Heart right ventricle (tissue), 16 donors: ENCODE results near the gene LONRF3. TPM values are rescaled to one million over a fixed set of nuclear protein-coding genes. Genes with fewer than 3 reads are reported as not detected.
A peak's percentile ranks its signal among the peaks of the same experiment; 100 is the strongest.

Experiments
- ATAC-seq, 8 donors: fragments of 200-7000 bp; cut with Tn5 transposase; one replicate each; pipeline ENCODE4 v1.9.1; 2020; ENCODE audit warnings: mild to moderate bottlenecking in 8 of 8, moderate library complexity in 8 of 8, moderate number of reproducible peaks in 1 of 8
- DNase-seq, 2 donors: peaks; one replicate each; pipeline ENCODE4 v3.0.0-alpha.2; 2020
- H3K27ac ChIP-seq, 10 donors: fragments of 200-600 bp; sonication (generic) in 2 of 10; one replicate each; pipeline versions ENCODE4 v1.5.0 to v1.8.0; 2020 to 2022; ENCODE audit warnings: mild to moderate bottlenecking in 3 of 10
- H3K27me3 ChIP-seq, 7 donors: fragments of 200-600 bp; one replicate each; pipeline ENCODE4 v1.8.0; 2021 to 2022; ENCODE audit warnings: mild to moderate bottlenecking in 2 of 7
- H3K36me3 ChIP-seq, 9 donors: fragments of 200-600 bp; sonication (generic) in 1 of 9; one replicate each; pipeline versions ENCODE4 v1.5.0 to v1.8.0; 2020 to 2022; ENCODE audit warnings: mild to moderate bottlenecking in 2 of 9
- H3K4me1 ChIP-seq, 9 donors: fragments of 200-600 bp; sonication (generic) in 1 of 9; one replicate each; pipeline versions ENCODE4 v1.5.0 to v1.8.0; 2020 to 2022; ENCODE audit warnings: mild to moderate bottlenecking in 4 of 9
- H3K4me3 ChIP-seq, 10 donors: fragments of 200-600 bp; sonication (generic) in 2 of 10; one replicate each; pipeline versions ENCODE4 v1.5.0 to v1.8.0; 2020 to 2022; ENCODE audit warnings: mild to moderate bottlenecking in 7 of 10, moderate library complexity in 2 of 10
- H3K9me3 ChIP-seq, 11 donors: fragments of 200-600 bp in 10 of 11; sonication (generic) in 2 of 11; one replicate each; pipeline versions ENCODE4 v1.5.0 to v1.8.0; 2013 to 2022; ENCODE audit warnings: mild to moderate bottlenecking in 2 of 11, control low read depth in 1 of 11, moderate library complexity in 1 of 11
- WGBS, 2 donors: extraction: QIAGEN DNeasy Blood & Tissue Kit; methylation state at CpG; one replicate each; pipeline ENCODE4 v1.1.7; 2013; ENCODE audit warnings: inconsistent platforms in 1 of 2; 5-methylcytosine and 5-hydroxymethylcytosine counted together
- intact Hi-C, 10 donors: fragments of 100-400 bp; cut with DNase I; formaldehyde crosslinking; loops; one replicate each; pipeline versions ENCODE4 v1.11.1 to v1.14.2; 2022
- polyA plus RNA-seq, 2 donors: library from polyadenylated mRNA; stranded (reverse); fragments of 200-250 nt; gene quantifications; one replicate each; pipeline ENCODE4 v1.2.3, GENCODE V29; 2013
- total RNA-seq, 10 donors: library from RNA; stranded (reverse); fragmentation: NEBNext Ultra II Directional in 3 of 10; extraction: Animal tissue kit (Norgen Biotek cat#: 25700) in 3 of 10; gene quantifications; one replicate each; pipeline versions ENCODE4 v1.2.1 to v1.2.4, GENCODE V29; 2021 to 2023
- TF ChIP-seq, protein P1 (sequence below), 9 donors: fragments of 200-600 bp; sonication (generic) in 2 of 9; IDR thresholded peaks; one replicate each; pipeline versions ENCODE4 v1.5.0 to v1.8.0; 2021 to 2022; ENCODE audit warnings: antibody characterized with exemption in 9 of 9, mild to moderate bottlenecking in 5 of 9, moderate library complexity in 1 of 9
- donor health status: Arrhythmogenic right ventricular cardiomyopathy.
- donor health status: ischemic (EF 13 %, LVEDD 7.1; RV severe dilation, severe dysfunction).
- donor health status: healthy with polysubstance abuse.
- donor health status: DM: no; HTN: yes; CAD: no.
- donor health status: DM: no; HTN: no; CAD: no.
- donor health status: ischemic (EF 25% LVEDD 6.9; RV normal size, moderate dysfunction).
- donor health status: ischemic (EF 25% LVEDD 5.7; RV mildly dilated, moderate dysfunction).
- donor health status: healthy.
- donor health status: DM: yes; HTN: yes; CAD: no.
- donor health status: Ischemic cardiomyopathy.
- donor health status: ischemic (EF 35%, LVEDD 5.7; RV mildly dilated, moderate dysfunction).
- donor health status: nonischemic (EF 11% LVEDD 7.7; RV severe dilation, severe dysfunction).
- donor health status: DM: yes; HTN: yes; CAD: no.
- donor health status: PGD.
- donor health status: ischemic (EF 29% LVEDD 5.4; RV normal size, mild dysfunction).
- donor health status: nonischemic (EF 23%, LVEDD 6.1; RV moderate dilation, normal function).

The LONRF3 gene
- total and polyA plus RNA-seq, 12 donors, result 0.43 to 6.1 (median 1.3) TPM

- peaks cover 0 to 36% (median 0%) of the 10 kb centered on the region in 9 donors for H3K36me3 ChIP-seq
- H3K27ac ChIP-seq, result no peak overlapping the region
- TF ChIP-seq, protein P1, sequence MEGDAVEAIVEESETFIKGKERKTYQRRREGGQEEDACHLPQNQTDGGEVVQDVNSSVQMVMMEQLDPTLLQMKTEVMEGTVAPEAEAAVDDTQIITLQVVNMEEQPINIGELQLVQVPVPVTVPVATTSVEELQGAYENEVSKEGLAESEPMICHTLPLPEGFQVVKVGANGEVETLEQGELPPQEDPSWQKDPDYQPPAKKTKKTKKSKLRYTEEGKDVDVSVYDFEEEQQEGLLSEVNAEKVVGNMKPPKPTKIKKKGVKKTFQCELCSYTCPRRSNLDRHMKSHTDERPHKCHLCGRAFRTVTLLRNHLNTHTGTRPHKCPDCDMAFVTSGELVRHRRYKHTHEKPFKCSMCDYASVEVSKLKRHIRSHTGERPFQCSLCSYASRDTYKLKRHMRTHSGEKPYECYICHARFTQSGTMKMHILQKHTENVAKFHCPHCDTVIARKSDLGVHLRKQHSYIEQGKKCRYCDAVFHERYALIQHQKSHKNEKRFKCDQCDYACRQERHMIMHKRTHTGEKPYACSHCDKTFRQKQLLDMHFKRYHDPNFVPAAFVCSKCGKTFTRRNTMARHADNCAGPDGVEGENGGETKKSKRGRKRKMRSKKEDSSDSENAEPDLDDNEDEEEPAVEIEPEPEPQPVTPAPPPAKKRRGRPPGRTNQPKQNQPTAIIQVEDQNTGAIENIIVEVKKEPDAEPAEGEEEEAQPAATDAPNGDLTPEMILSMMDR (IDR thresholded peaks at IDR 0.05), result no peak
- intact Hi-C loops, result loop anchor here in 9 of 10 donors (5.0 to 10.0 kb wide), 3 partner anchors 56 to 162 kb away; no protein-coding TSS in a partner anchor
- H3K4me3 ChIP-seq, result no peak overlapping the region
- peaks cover 0 to 4% (median 0%) of the 10 kb centered on the region in 7 donors for H3K27me3 ChIP-seq
- no peak for ATAC-seq
- peaks cover 0 to 8% (median 0%) of the 10 kb centered on the region in 9 donors for H3K4me1 ChIP-seq
- DNase-seq, result no peak
- 94% methylated on average over 4 of the region's 4 CpGs for WGBS, 2 donors
- no peaks in the 10 kb centered on the region for H3K9me3 ChIP-seq
Observed at GRCh38 chrX:119009071-119009470, 34.7 kb downstream of the LONRF3 start.

- no peaks in the 10 kb centered on the region for H3K27me3 ChIP-seq
- H3K4me3 ChIP-seq, result no peak overlapping the region
- no peak for ATAC-seq
- no peak overlapping the region for H3K27ac ChIP-seq
- H3K36me3 ChIP-seq, result peaks cover 0 to 36% (median 0%) of the 10 kb centered on the region in 9 donors
- 93 to 96% methylated on average over 5 of the region's 5 CpGs for whole genome bisulfite sequencing, 2 donors
- TF ChIP-seq, protein P1 (IDR thresholded peaks at IDR 0.05), result no peak
- no peaks in the 10 kb centered on the region for H3K9me3 ChIP-seq
- DNase-seq, result no peak
- intact Hi-C loops, result no loop called here
- H3K4me1 ChIP-seq, result peaks cover 0 to 13% (median 0%) of the 10 kb centered on the region in 9 donors
Observed at GRCh38 chrX:119010491-119010890, 36.1 kb downstream of the LONRF3 start.

GRCh38 chrX:119013164-119013563, 38.7 kb downstream of the LONRF3 start:
- H3K36me3 ChIP-seq, result peaks cover 0 to 54% (median 0%) of the 10 kb centered on the region in 9 donors
- TF ChIP-seq, protein P1 (IDR thresholded peaks at IDR 0.05), result no peak
- H3K4me3 ChIP-seq, result no peak overlapping the region
- H3K27ac ChIP-seq, result no peak overlapping the region
- DNase-seq, result no peak
- no peak for ATAC-seq
- intact Hi-C loops, result no loop called here
- peaks cover 0 to 11% (median 0%) of the 10 kb centered on the region in 11 donors for H3K9me3 ChIP-seq
- H3K4me1 ChIP-seq, result peaks cover 0 to 13% (median 0%) of the 10 kb centered on the region in 9 donors
- no peaks in the 10 kb centered on the region for H3K27me3 ChIP-seq
- 98 to 100% methylated on average over 3 of the region's 3 CpGs for WGBS, 2 donors

DNA sequence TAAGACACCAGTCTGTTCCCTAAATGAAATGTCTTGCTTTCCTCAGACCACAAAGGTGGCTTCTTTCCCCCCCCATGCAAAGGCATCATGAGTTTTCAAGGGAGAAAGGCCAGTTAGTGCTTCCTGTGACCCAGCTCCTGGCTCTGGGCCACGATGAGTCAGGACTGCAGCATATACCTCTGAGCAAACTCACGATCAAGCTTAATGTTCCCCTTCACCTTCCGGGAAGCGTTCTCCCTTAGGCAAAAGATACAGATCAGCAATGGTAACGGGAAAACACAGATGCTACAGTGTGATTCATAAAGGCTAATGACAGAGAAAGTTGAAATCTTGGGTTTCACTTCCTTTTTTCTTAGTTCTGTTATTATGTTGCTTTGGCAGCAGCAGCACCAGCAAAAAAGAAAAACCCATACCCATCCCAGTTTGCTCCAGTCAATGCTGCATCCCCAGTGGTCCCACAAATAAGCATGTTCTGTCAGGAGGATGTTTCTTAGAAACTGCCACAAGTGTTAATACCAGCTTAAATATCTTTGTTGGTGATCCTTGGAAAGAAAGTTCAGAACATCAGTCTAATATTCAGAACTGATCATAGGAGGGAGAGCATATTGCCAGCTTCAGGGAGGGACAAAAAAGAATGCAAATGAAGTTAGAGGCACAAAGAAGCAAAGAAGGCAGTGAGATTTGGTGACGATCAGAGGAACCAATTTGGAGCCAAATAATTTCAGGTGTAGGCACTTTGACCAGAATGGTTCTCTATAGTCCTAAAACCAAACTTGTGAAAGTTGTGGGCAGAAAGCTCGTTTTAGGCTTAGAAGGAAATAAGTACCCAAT, 41.2 kb downstream of the LONRF3 start:
- Histone ChIP-seq H3K36me3 (peaks cover 0 to 43% (median 0%) of the 10 kb centered on the region in 9 donors), H3K27ac (peak overlapping the region in 1 of 10 donors; percentile 54), H3K9me3 (peaks cover 0 to 11% (median 0%) of the 10 kb centered on the region in 11 donors), H3K4me3 (no peak overlapping the region), H3K4me1 (peaks cover 0 to 13% (median 0%) of the 10 kb centered on the region in 9 donors), H3K27me3 (no peaks in the 10 kb centered on the region)
- TF ChIP-seq, protein P1 (IDR thresholded peaks at IDR 0.05), result no peak
- WGBS, 2 donors, result 43 to 51% methylated on average over 7 of the region's 7 CpGs
- intact Hi-C loops, result no loop called here
- ATAC-seq, result peak in 6 of 8 donors; percentile 33 to 88 (median 51)
- peak; percentile 36 to 49 for DNase-seq
